Left kidney (tissue), 2 donors: ENCODE data around the gene CCL28. TPM values are rescaled to one million over a fixed set of nuclear protein-coding genes. Genes with fewer than 3 reads are reported as not detected.

ENCODE experiments used
- DNase-seq: peaks from one replicate; pipeline ENCODE4 v3.0.0-alpha.2; 2013
- polyA plus RNA-seq: library from polyadenylated mRNA; unstranded; fragments of 120-200 nt; gene quantifications from one replicate; pipeline ENCODE4 v1.2.1, GENCODE V29; 2013; ENCODE audit not compliant: insufficient read length

CCL28 gene
- polyA plus RNA-seq, 1 donor: 4.2 TPM

GRCh38 chr5:43358301-43358700 is 53.9 kb downstream of the CCL28 start:
- no peak for DNase-seq

GRCh38 chr5:43357878-43358281 is 54.3 kb downstream of the CCL28 start:
- DNase-seq: peak; percentile 24

- DNase-seq: no peak
Measured at GRCh38 chr5:43357067-43357466, 55.1 kb downstream of the CCL28 start.

GRCh38 chr5:43354774-43355173 is 57.4 kb downstream of the CCL28 start:
- DNase-seq: no peak

- no peak for DNase-seq
Measured at GRCh38 chr5:43353668-43354067, 58.5 kb downstream of the CCL28 start.

- DNase-seq: no peak
Measured at GRCh38 chr5:43352915-43353314, 59.3 kb downstream of the CCL28 start.

- DNase-seq: no peak
Measured at GRCh38 chr5:43352131-43352530, 60.1 kb downstream of the CCL28 start.

GRCh38 chr5:43348861-43349363 is 63.3 kb downstream of the CCL28 start:
- DNase-seq: no peak

GRCh38 chr5:43348207-43348606 is 64.0 kb downstream of the CCL28 start:
- DNase-seq: no peak

- no peak for DNase-seq
Measured at GRCh38 chr5:43338862-43339261, 73.3 kb downstream of the CCL28 start.

GRCh38 chr5:43336159-43336558 is 76.0 kb downstream of the CCL28 start:
- no peak for DNase-seq

- no peak for DNase-seq
Measured at GRCh38 chr5:43335681-43336080, 76.5 kb downstream of the CCL28 start.

GRCh38 chr5:43332401-43332800 is 79.8 kb downstream of the CCL28 start:
- no peak for DNase-seq

Other genes starting within 250 kb of the CCL28 start
- 0.43 TPM for gene NIM1K, start 220.2 kb downstream of the CCL28 start, polyA plus RNA-seq
- gene HMGCS1, start 99.0 kb downstream of the CCL28 start, polyA plus RNA-seq: 129 TPM
- gene TMEM267, start 71.5 kb upstream of the CCL28 start, polyA plus RNA-seq: 24.3 TPM
- 8.4 TPM for gene C5orf34, start 102.8 kb upstream of the CCL28 start, polyA plus RNA-seq
- gene PAIP1, start 144.7 kb upstream of the CCL28 start, polyA plus RNA-seq: 157 TPM
- 119 TPM for gene NNT, start 190.8 kb upstream of the CCL28 start, polyA plus RNA-seq